OCI-LY7 (cell line): ENCODE data around the gene AQR.

Experiments used
- EZH2phosphoT487 ChIP-seq: fragments of 200-600 bp; sonication (generic); IDR thresholded peaks from 2 replicates; pipeline ENCODE4 v1.6.1; 2018; ENCODE audit warnings: low read depth, borderline replicate concordance, mild to moderate bottlenecking, mixed run types, antibody characterized with exemption, low read length, moderate library complexity, mixed read lengths
- TF ChIP-seq, protein P1 (sequence below): fragments of 200-600 bp; sonication (generic); conservative IDR thresholded peaks from 2 replicates; pipeline ENCODE4 v1.5.1; 2014; ENCODE audit warnings: mild to moderate bottlenecking, antibody characterized with exemption, low read length, moderate library complexity, mixed read lengths

DNA sequence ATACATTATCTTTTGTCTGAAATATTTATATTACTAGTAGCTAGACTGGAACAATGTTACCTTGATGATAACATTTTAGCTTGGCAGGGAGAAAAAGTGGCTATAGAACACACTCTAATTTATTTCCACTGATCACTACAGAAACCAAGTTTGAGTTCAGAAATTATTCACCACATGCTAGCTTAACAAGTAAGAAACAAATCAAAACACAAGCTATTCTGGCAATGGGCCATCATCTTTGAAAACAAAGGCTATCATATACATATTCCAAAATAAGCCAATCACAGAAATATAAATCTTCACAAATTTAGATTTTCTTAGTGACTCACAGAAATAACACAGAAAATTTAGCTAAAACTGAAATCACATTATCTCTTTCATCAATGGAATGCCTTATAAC, 17.1 kb downstream of the AQR start:
- TF ChIP-seq, protein P1, sequence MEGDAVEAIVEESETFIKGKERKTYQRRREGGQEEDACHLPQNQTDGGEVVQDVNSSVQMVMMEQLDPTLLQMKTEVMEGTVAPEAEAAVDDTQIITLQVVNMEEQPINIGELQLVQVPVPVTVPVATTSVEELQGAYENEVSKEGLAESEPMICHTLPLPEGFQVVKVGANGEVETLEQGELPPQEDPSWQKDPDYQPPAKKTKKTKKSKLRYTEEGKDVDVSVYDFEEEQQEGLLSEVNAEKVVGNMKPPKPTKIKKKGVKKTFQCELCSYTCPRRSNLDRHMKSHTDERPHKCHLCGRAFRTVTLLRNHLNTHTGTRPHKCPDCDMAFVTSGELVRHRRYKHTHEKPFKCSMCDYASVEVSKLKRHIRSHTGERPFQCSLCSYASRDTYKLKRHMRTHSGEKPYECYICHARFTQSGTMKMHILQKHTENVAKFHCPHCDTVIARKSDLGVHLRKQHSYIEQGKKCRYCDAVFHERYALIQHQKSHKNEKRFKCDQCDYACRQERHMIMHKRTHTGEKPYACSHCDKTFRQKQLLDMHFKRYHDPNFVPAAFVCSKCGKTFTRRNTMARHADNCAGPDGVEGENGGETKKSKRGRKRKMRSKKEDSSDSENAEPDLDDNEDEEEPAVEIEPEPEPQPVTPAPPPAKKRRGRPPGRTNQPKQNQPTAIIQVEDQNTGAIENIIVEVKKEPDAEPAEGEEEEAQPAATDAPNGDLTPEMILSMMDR: no peak
- TF ChIP-seq EZH2phosphoT487: no peak
